ENCODE measurements around the gene PCF11.
A peak's percentile ranks its signal among the peaks of the same experiment; 100 is the strongest.
"Not testable (repeated sequence)": the region's sequence is repeated elsewhere in the genome, so short reads cannot be mapped to it uniquely, and the experiment has no call there.

The PCF11 gene

GRCh38 chr11:83194281-83195142 lies 37.6 kb downstream of the PCF11 start:
- H3K36me3 ChIP-seq (ENCODE audit: control insufficient read depth in 1 of 2, insufficient read depth in 2 of 2, low read length in 2 of 2) = peaks cover 18 to 21% of the 10 kb centered on the region in 2 donors
- H3K27me3 ChIP-seq (ENCODE audit: low read depth, low read length) = no peaks in the 10 kb centered on the region
- H3K4me3 ChIP-seq (ENCODE audit: low read depth in 1 of 2, low read length in 2 of 2) = peak overlapping the region; percentile 88 to 99
- no peaks in the 10 kb centered on the region for H3K9me3 ChIP-seq (ENCODE audit: control insufficient read depth in 1 of 2, low read length in 2 of 2)
- H3K27ac ChIP-seq (ENCODE audit: low read length) = peak overlapping the region; percentile 100
- H3K4me1 ChIP-seq (ENCODE audit: control insufficient read depth in 1 of 2, insufficient read depth in 2 of 2, low read length in 2 of 2) = peaks cover 13 to 30% of the 10 kb centered on the region in 2 donors

- H3K27ac ChIP-seq (ENCODE audit: low read length) = peak overlapping the region; percentile 100
These were observed 38.2 kb downstream of the PCF11 start for GRCh38 chr11:83195143-83195466.

GRCh38 chr11:83195649-83196048 lies 38.7 kb downstream of the PCF11 start:
- Histone ChIP-seq H3K27ac (ENCODE audit: low read length) (peak overlapping the region; percentile 100), H3K4me3 (ENCODE audit: low read depth in 1 of 2, low read length in 2 of 2) (peak overlapping the region in 1 of 2 donors; percentile 99), H3K4me1 (ENCODE audit: control insufficient read depth in 1 of 2, insufficient read depth in 2 of 2, low read length in 2 of 2) (peaks cover 13 to 30% of the 10 kb centered on the region in 2 donors), H3K27me3 (ENCODE audit: low read depth, low read length) (no peaks in the 10 kb centered on the region), H3K36me3 (ENCODE audit: control insufficient read depth in 1 of 2, insufficient read depth in 2 of 2, low read length in 2 of 2) (peaks cover 9 to 20% of the 10 kb centered on the region in 2 donors), H3K9me3 (ENCODE audit: control insufficient read depth in 1 of 2, low read length in 2 of 2) (no peaks in the 10 kb centered on the region)

More at GRCh38 chr11:83195143-83195466, 38.2 kb downstream of the PCF11 start:
- H3K27me3 ChIP-seq (ENCODE audit: low read depth, low read length) = no peaks in the 10 kb centered on the region
- H3K4me3 ChIP-seq (ENCODE audit: low read depth in 1 of 2, low read length in 2 of 2) = peak overlapping the region; percentile 88 to 99
- H3K9me3 ChIP-seq (ENCODE audit: control insufficient read depth in 1 of 2, low read length in 2 of 2) = no peaks in the 10 kb centered on the region
- H3K36me3 ChIP-seq (ENCODE audit: control insufficient read depth in 1 of 2, insufficient read depth in 2 of 2, low read length in 2 of 2) = peaks cover 15 to 24% of the 10 kb centered on the region in 2 donors
- peaks cover 13 to 30% of the 10 kb centered on the region in 2 donors for H3K4me1 ChIP-seq (ENCODE audit: control insufficient read depth in 1 of 2, insufficient read depth in 2 of 2, low read length in 2 of 2)

- H3K27me3 ChIP-seq (ENCODE audit: low read depth, low read length) = no peaks in the 10 kb centered on the region
- H3K36me3 ChIP-seq (ENCODE audit: control insufficient read depth in 1 of 2, insufficient read depth in 2 of 2, low read length in 2 of 2) = peaks cover 9 to 13% of the 10 kb centered on the region in 2 donors
- no peak overlapping the region for H3K27ac ChIP-seq (ENCODE audit: low read length)
- H3K4me3 ChIP-seq (ENCODE audit: low read depth in 1 of 2, low read length in 2 of 2) = no peak overlapping the region
- H3K9me3 ChIP-seq (ENCODE audit: control insufficient read depth in 1 of 2, low read length in 2 of 2) = no peaks in the 10 kb centered on the region
- peaks cover 3 to 13% of the 10 kb centered on the region in 2 donors for H3K4me1 ChIP-seq (ENCODE audit: control insufficient read depth in 1 of 2, insufficient read depth in 2 of 2, low read length in 2 of 2)
These were observed 43.1 kb downstream of the PCF11 start for GRCh38 chr11:83200035-83200434.

GRCh38 chr11:83205608-83206185 lies 48.8 kb downstream of the PCF11 start:
- Histone ChIP-seq H3K4me3 (ENCODE audit: low read depth in 1 of 2, low read length in 2 of 2) (no peak overlapping the region), H3K36me3 (ENCODE audit: control insufficient read depth in 1 of 2, insufficient read depth in 2 of 2, low read length in 2 of 2) (peaks cover 24 to 43% of the 10 kb centered on the region in 2 donors), H3K27ac (ENCODE audit: low read length) (no peak overlapping the region)

GRCh38 chr11:83206221-83206620 lies 49.3 kb downstream of the PCF11 start:
- no peak overlapping the region for H3K4me3 ChIP-seq (ENCODE audit: low read depth in 1 of 2, low read length in 2 of 2)
- H3K27ac ChIP-seq (ENCODE audit: low read length) = no peak overlapping the region
- no peaks in the 10 kb centered on the region for H3K27me3 ChIP-seq (ENCODE audit: low read depth, low read length)
- H3K36me3 ChIP-seq (ENCODE audit: control insufficient read depth in 1 of 2, insufficient read depth in 2 of 2, low read length in 2 of 2) = peaks cover 29 to 43% of the 10 kb centered on the region in 2 donors
- no peaks in the 10 kb centered on the region for H3K4me1 ChIP-seq (ENCODE audit: control insufficient read depth in 1 of 2, insufficient read depth in 2 of 2, low read length in 2 of 2)
- H3K9me3 ChIP-seq (ENCODE audit: control insufficient read depth in 1 of 2, low read length in 2 of 2) = no peaks in the 10 kb centered on the region

More at GRCh38 chr11:83205608-83206185, 48.8 kb downstream of the PCF11 start:
- H3K9me3 ChIP-seq (ENCODE audit: control insufficient read depth in 1 of 2, low read length in 2 of 2) = no peaks in the 10 kb centered on the region
- no peaks in the 10 kb centered on the region for H3K4me1 ChIP-seq (ENCODE audit: control insufficient read depth in 1 of 2, insufficient read depth in 2 of 2, low read length in 2 of 2)
- H3K27me3 ChIP-seq (ENCODE audit: low read depth, low read length) = no peaks in the 10 kb centered on the region

- H3K4me3 ChIP-seq (ENCODE audit: low read depth in 1 of 2, low read length in 2 of 2); H3K27me3 ChIP-seq (ENCODE audit: low read depth, low read length); H3K27ac ChIP-seq (ENCODE audit: low read length); H3K9me3 ChIP-seq (ENCODE audit: control insufficient read depth in 1 of 2, low read length in 2 of 2); H3K4me1 ChIP-seq (ENCODE audit: control insufficient read depth in 1 of 2, insufficient read depth in 2 of 2, low read length in 2 of 2): not testable (repeated sequence)
- H3K36me3 ChIP-seq (ENCODE audit: control insufficient read depth in 1 of 2, insufficient read depth in 2 of 2, low read length in 2 of 2) = peaks cover 29 to 49% of the 10 kb centered on the region in 2 donors
These were observed 49.9 kb downstream of the PCF11 start for GRCh38 chr11:83206771-83207382.

GRCh38 chr11:83219095-83219494 lies 62.2 kb downstream of the PCF11 start:
- Histone ChIP-seq H3K4me1 (ENCODE audit: control insufficient read depth in 1 of 2, insufficient read depth in 2 of 2, low read length in 2 of 2) (no peaks in the 10 kb centered on the region), H3K9me3 (ENCODE audit: control insufficient read depth in 1 of 2, low read length in 2 of 2) (no peaks in the 10 kb centered on the region), H3K4me3 (ENCODE audit: low read depth in 1 of 2, low read length in 2 of 2) (no peak overlapping the region), H3K27ac (ENCODE audit: low read length) (no peak overlapping the region), H3K36me3 (ENCODE audit: control insufficient read depth in 1 of 2, insufficient read depth in 2 of 2, low read length in 2 of 2) (no peaks in the 10 kb centered on the region), H3K27me3 (ENCODE audit: low read depth, low read length) (no peaks in the 10 kb centered on the region)

- H3K36me3 ChIP-seq (ENCODE audit: control insufficient read depth in 1 of 2, insufficient read depth in 2 of 2, low read length in 2 of 2) = no peaks in the 10 kb centered on the region
- no peak overlapping the region for H3K4me3 ChIP-seq (ENCODE audit: low read depth in 1 of 2, low read length in 2 of 2)
- no peaks in the 10 kb centered on the region for H3K27me3 ChIP-seq (ENCODE audit: low read depth, low read length)
- no peaks in the 10 kb centered on the region for H3K4me1 ChIP-seq (ENCODE audit: control insufficient read depth in 1 of 2, insufficient read depth in 2 of 2, low read length in 2 of 2)
- H3K27ac ChIP-seq (ENCODE audit: low read length) = no peak overlapping the region
- H3K9me3 ChIP-seq (ENCODE audit: control insufficient read depth in 1 of 2, low read length in 2 of 2) = no peaks in the 10 kb centered on the region
These were observed 63.3 kb downstream of the PCF11 start for GRCh38 chr11:83220260-83220659.

- Histone ChIP-seq H3K27ac (ENCODE audit: low read length) (no peak overlapping the region), H3K27me3 (ENCODE audit: low read depth, low read length) (no peaks in the 10 kb centered on the region), H3K36me3 (ENCODE audit: control insufficient read depth in 1 of 2, insufficient read depth in 2 of 2, low read length in 2 of 2) (no peaks in the 10 kb centered on the region), H3K4me1 (ENCODE audit: control insufficient read depth in 1 of 2, insufficient read depth in 2 of 2, low read length in 2 of 2) (no peaks in the 10 kb centered on the region), H3K9me3 (ENCODE audit: control insufficient read depth in 1 of 2, low read length in 2 of 2) (no peaks in the 10 kb centered on the region), H3K4me3 (ENCODE audit: low read depth in 1 of 2, low read length in 2 of 2) (no peak overlapping the region)
These were observed 64.8 kb downstream of the PCF11 start for GRCh38 chr11:83221694-83222093.

- Histone ChIP-seq H3K4me3 (ENCODE audit: low read depth in 1 of 2, low read length in 2 of 2) (no peak overlapping the region), H3K27me3 (ENCODE audit: low read depth, low read length) (no peaks in the 10 kb centered on the region), H3K27ac (ENCODE audit: low read length) (no peak overlapping the region), H3K36me3 (ENCODE audit: control insufficient read depth in 1 of 2, insufficient read depth in 2 of 2, low read length in 2 of 2) (no peaks in the 10 kb centered on the region), H3K4me1 (ENCODE audit: control insufficient read depth in 1 of 2, insufficient read depth in 2 of 2, low read length in 2 of 2) (no peaks in the 10 kb centered on the region), H3K9me3 (ENCODE audit: control insufficient read depth in 1 of 2, low read length in 2 of 2) (no peaks in the 10 kb centered on the region)
These were observed 65.6 kb downstream of the PCF11 start for GRCh38 chr11:83222499-83222898.

Data from muscle layer of duodenum (tissue), 2 donors.